Measurements from ENCODE around the gene PCSK1. TPM values are rescaled to one million over a fixed set of nuclear protein-coding genes. Genes with fewer than 3 reads are reported as not detected.

The PCSK1 gene
- total RNA-seq, 1 experiment from 2014 or later, result 4.5 TPM

GRCh38 chr5:96463091-96463490 is 30.0 kb upstream of the PCSK1 start (continued):
- TF ChIP-seq ATF6 (CRISPR knock-in tag; IDR thresholded peaks at IDR 0.05) (no peak), ELF4 (CRISPR knock-in tag; IDR thresholded peaks at IDR 0.05; ENCODE audit: low read depth) (no peak), EMX1 (CRISPR knock-in tag; IDR thresholded peaks at IDR 0.05) (no peak)

DNA sequence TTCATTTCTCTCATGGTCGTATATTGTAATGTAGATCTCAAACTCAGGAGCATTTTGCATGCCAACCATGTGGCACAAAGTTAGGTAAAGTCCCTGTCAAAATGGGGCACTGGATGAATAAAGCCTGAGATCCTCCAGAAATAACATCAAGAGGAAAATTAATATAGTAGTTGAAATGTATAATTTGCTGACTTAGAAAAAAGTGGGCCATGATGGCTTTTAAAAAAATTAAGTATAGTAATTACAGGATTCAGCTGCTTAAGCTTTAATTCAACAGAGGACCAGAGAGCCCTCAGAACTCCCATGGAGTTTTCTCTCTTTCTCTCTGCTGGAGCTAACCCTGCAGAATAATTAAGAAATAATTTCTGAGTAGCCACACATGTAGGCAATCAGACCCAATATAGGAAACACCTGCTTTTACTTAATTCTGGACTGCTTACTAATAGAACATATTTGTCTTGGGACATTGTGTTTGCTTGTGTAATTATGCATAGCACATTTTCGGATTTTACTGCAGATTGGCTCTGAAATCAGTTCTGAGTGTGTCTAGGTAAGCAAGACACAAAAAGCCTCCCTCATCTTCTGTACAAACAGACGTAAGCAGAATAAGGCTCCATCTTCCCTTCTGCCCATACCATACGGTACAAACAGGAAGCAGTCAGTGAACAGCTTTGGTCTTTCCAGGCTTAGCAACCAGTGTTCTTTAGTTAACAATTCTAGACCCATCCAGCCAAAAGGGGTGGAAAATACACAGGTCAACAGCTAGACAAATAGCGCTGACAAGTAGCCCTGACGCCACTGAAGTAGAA is 26.5 kb upstream of the PCSK1 start:
- POLR2A ChIA-PET, result no interaction called here
- H3K4me3 Mint-ChIP-seq, result no peak overlapping the region
- DNase-seq (ENCODE audit: low spot score) (no peak), ATAC-seq (no peak)
- peaks cover 13% of the 10 kb centered on the region for H3K9me3 Mint-ChIP-seq
- H3K4me1 Mint-ChIP-seq, result peaks cover 23% of the 10 kb centered on the region
- no peaks in the 10 kb centered on the region for H3K27me3 Mint-ChIP-seq (ENCODE audit: low read depth)
- no peaks in the 10 kb centered on the region for H3K36me3 Mint-ChIP-seq
- H3K27ac Mint-ChIP-seq, result no peak overlapping the region
- TF ChIP-seq ZNF425 (CRISPR knock-in tag; conservative IDR thresholded peaks at IDR 0.05) (no peak), NFE2L1 (CRISPR knock-in tag; IDR thresholded peaks at IDR 0.05) (no peak), PRRX2 (CRISPR knock-in tag; IDR thresholded peaks at IDR 0.05) (no peak), GTF2I (CRISPR knock-in tag; conservative IDR thresholded peaks at IDR 0.05) (no peak), ZNF121 (CRISPR knock-in tag; IDR thresholded peaks at IDR 0.05) (no peak), RELA (CRISPR knock-in tag; IDR thresholded peaks at IDR 0.05; ENCODE audit: borderline replicate concordance) (no peak), USF1 (CRISPR knock-in tag; IDR thresholded peaks at IDR 0.05) (no peak), ESRRA (CRISPR knock-in tag; IDR thresholded peaks at IDR 0.05; ENCODE audit: borderline replicate concordance) (no peak), CTCF (IDR thresholded peaks at IDR 0.05) (no peak), IRF1 (CRISPR knock-in tag; IDR thresholded peaks at IDR 0.05) (no peak), TCF7 (CRISPR knock-in tag; IDR thresholded peaks at IDR 0.05; ENCODE audit: low read depth) (no peak)
- TF ChIP-seq, protein P1, sequence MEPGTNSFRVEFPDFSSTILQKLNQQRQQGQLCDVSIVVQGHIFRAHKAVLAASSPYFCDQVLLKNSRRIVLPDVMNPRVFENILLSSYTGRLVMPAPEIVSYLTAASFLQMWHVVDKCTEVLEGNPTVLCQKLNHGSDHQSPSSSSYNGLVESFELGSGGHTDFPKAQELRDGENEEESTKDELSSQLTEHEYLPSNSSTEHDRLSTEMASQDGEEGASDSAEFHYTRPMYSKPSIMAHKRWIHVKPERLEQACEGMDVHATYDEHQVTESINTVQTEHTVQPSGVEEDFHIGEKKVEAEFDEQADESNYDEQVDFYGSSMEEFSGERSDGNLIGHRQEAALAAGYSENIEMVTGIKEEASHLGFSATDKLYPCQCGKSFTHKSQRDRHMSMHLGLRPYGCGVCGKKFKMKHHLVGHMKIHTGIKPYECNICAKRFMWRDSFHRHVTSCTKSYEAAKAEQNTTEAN (CRISPR knock-in tag; IDR thresholded peaks at IDR 0.05), result no peak
- CTCF ChIA-PET, result no interaction called here

Measured in WTC11 (cell line).